Prostate gland (tissue), 2 donors: Measurements from ENCODE around the gene CDKN2AIP. TPM values are rescaled to one million over a fixed set of nuclear protein-coding genes. Genes with fewer than 3 reads are reported as not detected.

Experiments
- DNase-seq: peaks from one replicate; pipeline ENCODE4 v3.0.0-alpha.2; 2019; ENCODE audit warnings: low spot score
- H3K27ac ChIP-seq, 2 donors: fragments of 200-600 bp; sonication (generic); 2 replicates each; pipeline ENCODE4 v1.5.1; 2017 to 2019
- H3K27me3 ChIP-seq: fragments of 200-600 bp; sonication (generic); replicated peaks from 2 replicates; pipeline ENCODE4 v1.5.1; 2019; ENCODE audit not compliant: insufficient read depth
- H3K36me3 ChIP-seq, 2 donors: fragments of 200-600 bp; sonication (generic); 1 replicate in 1 of 2; 2 replicates in 1 of 2; pipeline versions ENCODE4 v1.5.1 to v1.8.1; 2017 to 2019
- H3K4me1 ChIP-seq: fragments of 200-600 bp; sonication (generic); replicated peaks from 2 replicates; pipeline ENCODE4 v1.5.1; 2019
- H3K4me3 ChIP-seq, 2 donors: fragments of 200-600 bp; sonication (generic); 2 replicates each; pipeline ENCODE4 v1.5.1; 2017 to 2019
- H3K9me3 ChIP-seq: fragments of 200-600 bp; sonication (generic); 2 replicates; pipeline ENCODE4 v1.5.1; 2017
- CTCF ChIP-seq, 4 experiments: fragments of 200-600 bp in 2 of 4; fragments of 450-650 bp in 2 of 4; sonication (generic) in 2 of 4; IDR thresholded peaks; 1 replicate in 3 of 4; 2 replicates in 1 of 4; pipeline ENCODE4 v1.5.1; 2016 to 2019; ENCODE audit warnings: antibody characterized with exemption in 4 of 4, mild to moderate bottlenecking in 2 of 4, moderate library complexity in 2 of 4
- POLR2A ChIP-seq: fragments of 450-650 bp; IDR thresholded peaks from one replicate; pipeline ENCODE4 v1.6.1; 2016; ENCODE audit warnings: antibody characterized with exemption, mild to moderate bottlenecking
- POLR2AphosphoS5 ChIP-seq: sonication (generic); formaldehyde crosslinking; IDR thresholded peaks from one replicate; pipeline ENCODE4 v1.6.1; 2017; ENCODE audit warnings: antibody characterized with exemption
- WGBS: methylation state at CpG from one replicate; pipeline ENCODE4 v1.1.5; 2018; 5-methylcytosine and 5-hydroxymethylcytosine counted together
- intact Hi-C: fragments of 100-400 bp; cut with DNase I; formaldehyde crosslinking; loops from one replicate; pipeline ENCODE4 v1.14.2; 2022
- total RNA-seq, 2 donors: library from RNA; depleted of rRNA; stranded (reverse); fragments of >200 nt; gene quantifications; one replicate each; pipeline ENCODE4 v1.1.0, GENCODE V29; 2016

CDKN2AIP gene
- total RNA-seq, 2 donors from 2014 or later: 22.5 to 27.5 TPM

GRCh38 chr4:183485411-183486160 lies 41.1 kb downstream of the CDKN2AIP start:
- Histone ChIP-seq H3K27ac (no peak overlapping the region), H3K9me3 (no peaks in the 10 kb centered on the region), H3K4me3 (no peak overlapping the region), H3K36me3 (no peaks in the 10 kb centered on the region), H3K4me1 (no peaks in the 10 kb centered on the region), H3K27me3 (no peaks in the 10 kb centered on the region)
- no peak for TF ChIP-seq POLR2A
- no peak for TF ChIP-seq POLR2AphosphoS5
- no peak for TF ChIP-seq CTCF (IDR thresholded peaks at IDR 0.05)
- no peak for DNase-seq
- WGBS: 84% methylated on average over 11 of the region's 11 CpGs
- intact Hi-C loops: no loop called here

GRCh38 chr4:183492791-183493222 lies 48.4 kb downstream of the CDKN2AIP start:
- no peak for TF ChIP-seq CTCF (IDR thresholded peaks at IDR 0.05)
- TF ChIP-seq POLR2AphosphoS5: no peak
- no peak for TF ChIP-seq POLR2A
- no peaks in the 10 kb centered on the region for H3K36me3 ChIP-seq
- DNase-seq: no peak
- intact Hi-C loops: no loop called here
- 86% methylated on average over 3 of the region's 3 CpGs for WGBS
- no peak overlapping the region for H3K4me3 ChIP-seq
- no peaks in the 10 kb centered on the region for H3K4me1 ChIP-seq
- no peaks in the 10 kb centered on the region for H3K27me3 ChIP-seq
- H3K9me3 ChIP-seq: no peaks in the 10 kb centered on the region
- H3K27ac ChIP-seq: no peak overlapping the region

GRCh38 chr4:183493246-183493645 lies 48.8 kb downstream of the CDKN2AIP start:
- Histone ChIP-seq H3K9me3 (no peaks in the 10 kb centered on the region), H3K27me3 (no peaks in the 10 kb centered on the region), H3K4me1 (no peaks in the 10 kb centered on the region), H3K4me3 (no peak overlapping the region), H3K27ac (no peak overlapping the region), H3K36me3 (no peaks in the 10 kb centered on the region)
- intact Hi-C loops: no loop called here
- WGBS: 76% methylated on average over 3 of the region's 3 CpGs
- TF ChIP-seq POLR2AphosphoS5 (no peak), POLR2A (no peak), CTCF (IDR thresholded peaks at IDR 0.05) (no peak)
- DNase-seq: no peak

GRCh38 chr4:183495184-183495583 lies 50.7 kb downstream of the CDKN2AIP start:
- Histone ChIP-seq H3K36me3 (no peaks in the 10 kb centered on the region), H3K9me3 (no peaks in the 10 kb centered on the region), H3K4me1 (no peaks in the 10 kb centered on the region), H3K27me3 (no peaks in the 10 kb centered on the region), H3K27ac (no peak overlapping the region), H3K4me3 (no peak overlapping the region)
- 88% methylated on average over 3 of the region's 3 CpGs for WGBS
- DNase-seq: no peak
- intact Hi-C loops: no loop called here
- TF ChIP-seq POLR2AphosphoS5 (no peak), CTCF (IDR thresholded peaks at IDR 0.05) (no peak), POLR2A (no peak)

Other genes starting within 250 kb of the CDKN2AIP start
- not detected for gene CLDN22, start 124.4 kb upstream of the CDKN2AIP start, total RNA-seq
- gene CLDN24, start 122.2 kb upstream of the CDKN2AIP start, total RNA-seq: not detected
- 10 to 100 TPM; 23.1 to 34.6 TPM for gene ING2, start 60.4 kb downstream of the CDKN2AIP start, total RNA-seq
- 10 to 100 TPM; 24.4 to 27.6 TPM for gene RWDD4, start 214.5 kb downstream of the CDKN2AIP start, total RNA-seq
- gene TRAPPC11, start 214.7 kb downstream of the CDKN2AIP start, total RNA-seq: 10 to 100 TPM; 27.6 to 34.5 TPM